H54 (cell line): Measurements from ENCODE around the gene ZSWIM7.
"Not testable (repeated sequence)": the region's sequence is repeated elsewhere in the genome, so short reads cannot be mapped to it uniquely, and the experiment has no call there.

Experiments used
- DNase-seq: peaks from one replicate; pipeline ENCODE4 v3.0.0; 2011; ENCODE audit warnings: low spot score, mixed read lengths; ENCODE audit not compliant: insufficient read length
- FAIRE-seq: peaks from 3 replicates; lab custom pipeline; 2011; peaks lifted over from hg19 to GRCh38; lab: Jason Lieb, UNC
- POLR2A ChIP-seq: IDR thresholded peaks from 2 replicates; pipeline ENCODE4 v1.6.1; 2011; ENCODE audit warnings: low read depth, mild to moderate bottlenecking, low read length

Gene ZSWIM7

GRCh38 chr17:15943971-15944758 lies 55.3 kb downstream of the ZSWIM7 start:
- no peak for TF ChIP-seq POLR2A
- DNase-seq (no peak), FAIRE-seq (no peak)

GRCh38 chr17:15942207-15942833 lies 57.2 kb downstream of the ZSWIM7 start:
- no peak for FAIRE-seq

GRCh38 chr17:15941781-15942180 lies 57.7 kb downstream of the ZSWIM7 start:
- TF ChIP-seq POLR2A, result no peak
- DNase-seq (no peak), FAIRE-seq (no peak)

More at GRCh38 chr17:15942207-15942833, 57.2 kb downstream of the ZSWIM7 start:
- no peak for DNase-seq
- TF ChIP-seq POLR2A, result no peak

- DNase-seq, FAIRE-seq: not testable (repeated sequence)
Observed at GRCh38 chr17:15936481-15936880, 63.0 kb downstream of the ZSWIM7 start.

GRCh38 chr17:15935891-15936290 lies 63.6 kb downstream of the ZSWIM7 start:
- no peak for TF ChIP-seq POLR2A
- DNase-seq (no peak), FAIRE-seq (no peak)

- FAIRE-seq (no peak), DNase-seq (no peak)
- TF ChIP-seq POLR2A, result no peak
Observed at GRCh38 chr17:15934866-15935265, 64.6 kb downstream of the ZSWIM7 start.

- no peak for FAIRE-seq
- DNase-seq, result no peak
- no peak for TF ChIP-seq POLR2A
Observed at GRCh38 chr17:15931394-15931793, 68.1 kb downstream of the ZSWIM7 start.

- no peak for TF ChIP-seq POLR2A
- FAIRE-seq (peak; percentile 61), DNase-seq (no peak)
Observed at GRCh38 chr17:15930426-15930825, 69.1 kb downstream of the ZSWIM7 start.

- FAIRE-seq (no peak), DNase-seq (no peak)
- TF ChIP-seq POLR2A, result no peak
Observed at GRCh38 chr17:15929941-15930340, 69.6 kb downstream of the ZSWIM7 start.

- no peak for TF ChIP-seq POLR2A
- FAIRE-seq (no peak), DNase-seq (no peak)
Observed at GRCh38 chr17:15928286-15928785, 71.2 kb downstream of the ZSWIM7 start.
